Tibial nerve (tissue), 4 donors: Measurements from ENCODE around the gene FGF10. TPM values are rescaled to one million over a fixed set of nuclear protein-coding genes. Genes with fewer than 3 reads are reported as not detected.

Experiments used
- DNase-seq, 2 donors: peaks; one replicate each; pipeline ENCODE4 v3.0.0-alpha.2; 2019; ENCODE audit warnings: low spot score in 2 of 2
- H3K27ac ChIP-seq, 4 donors: fragments of 200-600 bp; sonication (generic) in 3 of 4; one replicate each; pipeline ENCODE4 v1.5.1; 2017 to 2019; ENCODE audit warnings: mild to moderate bottlenecking in 1 of 4
- H3K27me3 ChIP-seq, 2 donors: fragments of 200-600 bp; sonication (generic) in 1 of 2; one replicate each; pipeline versions ENCODE4 v1.5.1 to v1.6.0; 2017 to 2019
- H3K36me3 ChIP-seq, 3 donors: fragments of 200-600 bp; sonication (generic); one replicate each; pipeline ENCODE4 v1.5.1; 2018 to 2019
- H3K4me1 ChIP-seq, 4 donors: fragments of 200-600 bp; sonication (generic) in 3 of 4; one replicate each; pipeline ENCODE4 v1.5.1; 2017 to 2019
- H3K4me3 ChIP-seq, 4 donors: fragments of 200-600 bp; sonication (generic) in 3 of 4; one replicate each; pipeline ENCODE4 v1.5.1; 2017 to 2019; ENCODE audit warnings: mild to moderate bottlenecking in 1 of 4, moderate library complexity in 1 of 4
- H3K9me3 ChIP-seq, 4 donors: fragments of 200-600 bp; sonication (generic) in 3 of 4; one replicate each; pipeline ENCODE4 v1.5.1; 2017 to 2019
- CTCF ChIP-seq, 5 experiments: fragments of 200-600 bp in 3 of 5; fragments of 450-650 bp in 2 of 5; sonication (generic) in 3 of 5; IDR thresholded peaks; one replicate each; pipeline ENCODE4 v1.5.1; 2016 to 2019; ENCODE audit warnings: antibody characterized with exemption in 5 of 5, mild to moderate bottlenecking in 3 of 5, moderate library complexity in 2 of 5
- EP300 ChIP-seq, 2 donors: sonication (generic); formaldehyde crosslinking; IDR thresholded peaks; one replicate each; pipeline ENCODE4 v1.6.1; 2017; ENCODE audit warnings: antibody characterized with exemption in 2 of 2, mild to moderate bottlenecking in 1 of 2
- POLR2A ChIP-seq, 2 donors: fragments of 450-650 bp; IDR thresholded peaks; one replicate each; pipeline ENCODE4 v1.6.1; 2017; ENCODE audit warnings: antibody characterized with exemption in 2 of 2, mild to moderate bottlenecking in 2 of 2, moderate library complexity in 2 of 2
- WGBS, 2 donors: methylation state at CpG; one replicate each; pipeline ENCODE4 v1.1.5; 2018; 5-methylcytosine and 5-hydroxymethylcytosine counted together
- total RNA-seq, 4 donors: library from RNA; depleted of rRNA; stranded (reverse); fragments of >200 nt; gene quantifications; one replicate each; pipeline ENCODE4 v1.1.0, GENCODE V29; 2016

Gene FGF10
- total RNA-seq, 4 donors from 2014 or later = 9.2 to 16.0 (median 12.9) TPM

GRCh38 chr5:44336708-44337107 lies 52.5 kb downstream of the FGF10 start:
- Histone ChIP-seq H3K4me1 (peaks cover 0 to 9% (median 1%) of the 10 kb centered on the region in 4 donors), H3K27ac (no peak overlapping the region), H3K4me3 (no peak overlapping the region), H3K27me3 (no peaks in the 10 kb centered on the region), H3K9me3 (no peaks in the 10 kb centered on the region), H3K36me3 (no peaks in the 10 kb centered on the region)
- TF ChIP-seq CTCF (IDR thresholded peaks at IDR 0.05) = no peak
- WGBS, 2 donors = 77 to 85% methylated on average over 2 of the region's 2 CpGs
- no peak for DNase-seq

GRCh38 chr5:44334622-44335021 lies 54.6 kb downstream of the FGF10 start:
- no peak for TF ChIP-seq EP300 (IDR thresholded peaks at IDR 0.05)
- TF ChIP-seq CTCF (IDR thresholded peaks at IDR 0.05) = no peak
- TF ChIP-seq POLR2A (IDR thresholded peaks at IDR 0.05) = no peak

DNA sequence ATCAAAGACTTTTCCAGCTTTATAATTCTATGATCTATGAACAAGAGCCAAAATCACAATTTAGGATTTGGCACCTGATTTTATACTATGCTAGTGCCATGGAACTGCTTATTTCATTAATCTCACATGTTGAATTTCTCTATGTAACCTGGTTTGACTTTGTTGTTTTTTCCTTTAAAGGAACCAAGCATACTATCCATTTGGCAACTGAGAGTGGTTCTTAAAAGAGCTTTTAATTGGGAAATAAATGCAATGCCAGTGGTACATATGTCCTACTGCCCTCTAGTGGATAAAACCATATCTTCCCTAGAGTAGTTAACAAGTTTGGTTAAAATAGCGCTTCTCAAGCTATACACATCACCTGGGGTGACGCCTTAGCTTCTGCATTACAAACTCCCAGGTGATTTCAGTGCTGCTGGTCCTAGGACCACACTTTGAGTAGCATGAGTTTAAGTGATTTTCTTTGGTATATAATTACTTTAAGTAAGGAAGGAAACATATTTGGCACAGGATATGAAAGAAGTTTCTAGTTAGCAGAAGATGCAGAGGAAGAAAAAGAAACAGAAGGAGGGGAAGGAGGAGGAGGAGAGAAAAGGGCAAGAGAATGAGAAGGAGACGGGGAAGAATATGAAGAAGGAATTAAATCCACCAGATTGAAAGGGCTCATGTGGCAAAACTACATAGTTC lies 56.8 kb downstream of the FGF10 start:
- no peaks in the 10 kb centered on the region for H3K9me3 ChIP-seq
- H3K27ac ChIP-seq = no peak overlapping the region
- TF ChIP-seq CTCF (IDR thresholded peaks at IDR 0.05) = peak; percentile 31 to 44 (median 38)
- no peak for TF ChIP-seq POLR2A (IDR thresholded peaks at IDR 0.05)
- no peaks in the 10 kb centered on the region for H3K36me3 ChIP-seq
- WGBS, 2 donors = 32 to 38% methylated on average over 3 of the region's 3 CpGs
- peaks cover 0 to 20% (median 2%) of the 10 kb centered on the region in 4 donors for H3K4me1 ChIP-seq
- DNase-seq = no peak
- H3K27me3 ChIP-seq = no peaks in the 10 kb centered on the region
- H3K4me3 ChIP-seq = no peak overlapping the region

More at GRCh38 chr5:44334622-44335021, 54.6 kb downstream of the FGF10 start:
- H3K36me3 ChIP-seq = no peaks in the 10 kb centered on the region
- 80 to 91% methylated on average over 1 of the region's 1 CpG for WGBS, 2 donors
- H3K4me1 ChIP-seq = peaks cover 0 to 20% (median 2%) of the 10 kb centered on the region in 4 donors
- DNase-seq = no peak
- H3K27ac ChIP-seq = no peak overlapping the region
- H3K4me3 ChIP-seq = no peak overlapping the region
- no peaks in the 10 kb centered on the region for H3K27me3 ChIP-seq
- no peaks in the 10 kb centered on the region for H3K9me3 ChIP-seq

DNA sequence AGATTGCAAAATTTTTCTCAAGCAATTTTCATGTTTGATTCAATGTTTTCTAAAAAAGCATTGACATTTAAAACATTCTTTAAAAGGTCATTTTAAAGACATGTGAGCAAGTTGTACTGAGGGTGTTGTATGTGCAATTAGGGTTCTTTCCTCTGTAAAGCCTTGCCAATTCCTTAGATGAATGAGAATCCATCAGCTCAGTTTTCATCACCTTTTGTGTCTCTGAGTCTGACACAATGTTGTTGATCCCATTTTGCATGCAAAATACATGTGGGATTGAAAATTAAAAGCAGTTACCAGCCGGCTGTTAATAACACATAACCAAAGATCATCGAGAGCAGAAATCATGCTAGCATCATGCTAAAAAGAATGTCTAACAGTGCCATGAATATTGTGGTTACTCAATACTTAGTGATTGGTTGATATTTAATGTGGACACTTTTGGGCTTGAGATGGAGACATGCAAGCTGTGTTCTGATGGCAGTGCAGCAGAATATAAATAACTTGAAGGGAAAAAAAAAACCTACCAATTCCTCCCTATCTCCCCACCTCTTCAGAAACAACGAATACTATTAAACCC lies 57.7 kb downstream of the FGF10 start:
- peaks cover 0 to 20% (median 2%) of the 10 kb centered on the region in 4 donors for H3K4me1 ChIP-seq
- DNase-seq = no peak
- H3K27ac ChIP-seq = no peak overlapping the region
- 37 to 41% methylated on average over 3 of the region's 3 CpGs for WGBS, 2 donors
- TF ChIP-seq CTCF (IDR thresholded peaks at IDR 0.05) (no peak), EP300 (IDR thresholded peaks at IDR 0.05) (no peak), POLR2A (IDR thresholded peaks at IDR 0.05) (no peak)
- no peaks in the 10 kb centered on the region for H3K9me3 ChIP-seq
- no peak overlapping the region for H3K4me3 ChIP-seq
- no peaks in the 10 kb centered on the region for H3K36me3 ChIP-seq
- no peaks in the 10 kb centered on the region for H3K27me3 ChIP-seq

GRCh38 chr5:44329716-44330115 lies 59.5 kb downstream of the FGF10 start:
- Histone ChIP-seq H3K27me3 (no peaks in the 10 kb centered on the region), H3K4me3 (no peak overlapping the region), H3K9me3 (no peaks in the 10 kb centered on the region), H3K4me1 (peaks cover 0 to 20% (median 2%) of the 10 kb centered on the region in 4 donors), H3K27ac (no peak overlapping the region), H3K36me3 (no peaks in the 10 kb centered on the region)
- TF ChIP-seq POLR2A (IDR thresholded peaks at IDR 0.05) = no peak
- no peak for TF ChIP-seq EP300 (IDR thresholded peaks at IDR 0.05)
- no peak for TF ChIP-seq CTCF (IDR thresholded peaks at IDR 0.05)
- WGBS, 2 donors = 72 to 79% methylated on average over 2 of the region's 2 CpGs
- DNase-seq = no peak
